Transverse colon (tissue), 4 donors: ENCODE measurements around the gene SESTD1. TPM values are rescaled to one million over a fixed set of nuclear protein-coding genes. Genes with fewer than 3 reads are reported as not detected.

Source experiments
- DNase-seq: peaks from one replicate; pipeline ENCODE4 v3.0.0-alpha.2; 2019
- H3K27ac ChIP-seq, 4 donors: fragments of 200-600 bp; sonication (generic); 2 replicates each; pipeline ENCODE4 v1.5.1; 2016 to 2018; ENCODE audit warnings: inconsistent platforms in 4 of 4
- H3K27me3 ChIP-seq: fragments of 200-600 bp; sonication (generic); 2 replicates; pipeline ENCODE4 v1.5.1; 2017; ENCODE audit warnings: inconsistent platforms
- H3K36me3 ChIP-seq, 4 donors: fragments of 200-600 bp; sonication (generic); 2 replicates each; pipeline ENCODE4 v1.5.1; 2017 to 2019; ENCODE audit warnings: inconsistent platforms in 4 of 4
- H3K4me1 ChIP-seq, 4 donors: fragments of 200-600 bp; sonication (generic); 2 replicates each; pipeline ENCODE4 v1.5.1; 2017 to 2020; ENCODE audit warnings: inconsistent platforms in 4 of 4
- H3K4me3 ChIP-seq, 4 donors: fragments of 200-600 bp; sonication (generic); 1 replicate in 1 of 4; 2 replicates in 3 of 4; pipeline versions ENCODE4 v1.5.1 to v1.6.1; 2017 to 2019; ENCODE audit warnings: inconsistent platforms in 4 of 4
- H3K9me3 ChIP-seq, 2 donors: fragments of 200-600 bp; sonication (generic); 2 replicates each; pipeline ENCODE4 v1.5.1; 2017 to 2019; ENCODE audit warnings: inconsistent platforms in 2 of 2
- EP300 ChIP-seq: sonication (generic); formaldehyde crosslinking; IDR thresholded peaks from one replicate; pipeline ENCODE4 v1.6.1; 2017; ENCODE audit warnings: antibody characterized with exemption, low read depth
- POLR2A ChIP-seq: fragments of 450-650 bp; IDR thresholded peaks from one replicate; pipeline ENCODE4 v1.6.1; 2016; ENCODE audit warnings: antibody characterized with exemption, mild to moderate bottlenecking, moderate library complexity
- POLR2AphosphoS5 ChIP-seq, 3 donors: sonication (generic); formaldehyde crosslinking; IDR thresholded peaks; one replicate each; pipeline ENCODE4 v1.6.1; 2016; ENCODE audit warnings: antibody characterized with exemption in 3 of 3
- WGBS, 2 donors: methylation state at CpG; one replicate each; pipeline ENCODE4 v1.1.5; 2018; ENCODE audit warnings: low coverage in 1 of 2; 5-methylcytosine and 5-hydroxymethylcytosine counted together
- in situ Hi-C, 4 donors: fragments of 200-750 bp; cut with MboI; loops; one replicate each; pipeline versions ENCODE4 v1.15.0 to v1.15.1; 2017; ENCODE audit warnings: low sequenced_read_pairs in 3 of 4, low pct_ligation_motif_present in 1 of 4, low pct_unique_long_range_greater_than_20kb in 1 of 4
- intact Hi-C: fragments of 100-400 bp; cut with DNase I; formaldehyde crosslinking; loops from one replicate; pipeline ENCODE4 v1.15.1; 2023; ENCODE audit warnings: low total_unique reads
- total RNA-seq, 4 donors: library from RNA; depleted of rRNA; stranded (reverse); fragments of >200 nt; gene quantifications; one replicate each; pipeline ENCODE4 v1.1.0, GENCODE V29; 2016
- TF ChIP-seq, protein P1 (sequence below), 5 experiments: fragments of 200-600 bp in 3 of 5; fragments of 450-650 bp in 2 of 5; sonication (generic) in 3 of 5; IDR thresholded peaks; 1 replicate in 2 of 5; 2 replicates in 3 of 5; pipeline ENCODE4 v1.5.1; 2016 to 2017; ENCODE audit warnings: antibody characterized with exemption in 5 of 5, inconsistent platforms in 3 of 5, mild to moderate bottlenecking in 2 of 5, moderate library complexity in 1 of 5

Gene SESTD1
- total RNA-seq, 4 donors from 2014 or later, result 12.6 to 44.1 (median 22.3) TPM

DNA sequence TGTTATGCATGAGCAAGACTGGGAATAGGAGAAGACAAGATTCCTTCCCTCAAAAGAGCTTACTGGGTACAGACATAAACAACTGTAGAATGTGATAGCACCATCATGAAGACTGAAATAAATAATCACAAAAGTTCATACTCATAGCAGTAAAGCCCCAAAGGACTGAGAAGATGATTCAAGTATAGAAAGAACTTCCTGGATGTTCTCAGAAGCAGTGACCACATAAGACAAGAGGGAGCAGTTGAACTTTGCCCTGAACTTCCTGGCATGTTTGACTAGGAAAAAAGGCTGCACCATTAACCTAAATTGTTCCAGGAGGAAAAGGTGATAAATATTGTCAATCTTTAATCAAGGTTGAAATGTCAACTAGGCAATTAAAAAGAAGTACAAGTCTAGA lies 156.9 kb downstream of the SESTD1 start:
- no peak overlapping the region for H3K4me3 ChIP-seq
- peaks cover 0 to 14% (median 0%) of the 10 kb centered on the region in 4 donors for H3K36me3 ChIP-seq
- no peaks in the 10 kb centered on the region for H3K27me3 ChIP-seq
- no peak for TF ChIP-seq POLR2AphosphoS5 (IDR thresholded peaks at IDR 0.05)
- no peak for TF ChIP-seq EP300
- DNase-seq, result no peak
- in situ Hi-C loops, result no loop called here
- H3K9me3 ChIP-seq, result no peaks in the 10 kb centered on the region
- H3K4me1 ChIP-seq, result peaks cover 0 to 30% (median 16%) of the 10 kb centered on the region in 4 donors
- H3K27ac ChIP-seq, result peak overlapping the region in 2 of 4 donors; percentile 7 to 43
- intact Hi-C loops, result no loop called here

DNA sequence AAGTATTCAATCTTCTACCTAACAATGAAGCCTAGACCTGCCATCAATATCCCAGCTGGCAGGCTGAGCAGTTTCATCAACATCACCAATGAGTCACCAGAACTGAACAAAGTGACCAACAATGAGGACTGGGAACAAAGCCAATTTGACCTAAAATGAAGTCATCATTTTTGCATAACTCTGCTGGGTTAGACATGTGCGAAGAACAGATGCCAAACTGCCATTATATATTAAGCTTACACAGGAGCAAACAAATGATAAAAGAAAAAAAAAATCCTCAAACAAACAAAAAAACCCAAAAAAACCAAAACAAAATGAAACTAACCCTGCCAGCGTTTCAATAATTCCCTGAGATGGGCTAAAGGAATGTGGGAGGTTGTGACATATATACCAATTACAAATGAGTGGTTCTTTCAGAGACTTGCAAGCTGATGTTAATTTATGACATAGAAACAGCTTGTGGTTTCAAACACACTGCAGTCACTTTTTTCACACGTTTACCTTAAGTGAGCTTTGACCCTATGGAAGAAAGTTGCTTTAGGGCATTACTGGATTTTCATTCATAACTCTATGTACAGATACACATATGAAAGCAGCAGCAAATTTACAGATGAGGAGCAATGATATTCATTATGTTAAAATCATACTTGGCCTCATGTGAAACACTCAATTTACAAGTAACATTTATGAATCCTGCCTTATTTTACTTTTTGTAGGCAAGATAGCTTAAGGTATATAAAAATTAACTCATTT lies 157.8 kb downstream of the SESTD1 start:
- intact Hi-C loops, result no loop called here
- H3K36me3 ChIP-seq, result peaks cover 0 to 8% (median 0%) of the 10 kb centered on the region in 4 donors
- in situ Hi-C loops, result no loop called here
- peaks cover 0 to 30% (median 16%) of the 10 kb centered on the region in 4 donors for H3K4me1 ChIP-seq
- no peaks in the 10 kb centered on the region for H3K27me3 ChIP-seq
- TF ChIP-seq POLR2AphosphoS5 (IDR thresholded peaks at IDR 0.05) (peak in 2 of 3 donors; percentile 40 to 47), POLR2A (no peak), EP300 (no peak)
- 28 to 31% methylated on average over 3 of the region's 3 CpGs for WGBS, 2 donors
- no peaks in the 10 kb centered on the region for H3K9me3 ChIP-seq
- peak overlapping the region in 3 of 4 donors; percentile 7 to 62 (median 43) for H3K27ac ChIP-seq
- DNase-seq, result no peak
- H3K4me3 ChIP-seq, result no peak overlapping the region

DNA sequence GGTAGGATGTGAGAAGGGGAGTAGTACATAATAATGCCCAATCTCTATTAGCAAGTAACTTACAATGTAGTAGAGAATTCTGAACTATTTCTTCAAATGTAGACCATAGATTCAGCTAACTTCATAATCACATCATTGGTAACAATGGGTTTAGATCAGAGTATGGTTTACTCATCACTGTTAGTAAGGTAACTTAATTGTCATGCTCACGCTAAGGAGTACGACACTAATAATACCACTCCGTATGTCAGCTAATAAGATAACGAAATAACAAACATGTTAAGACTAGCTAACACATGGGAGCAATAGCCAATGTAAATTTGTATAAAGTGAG lies 158.3 kb downstream of the SESTD1 start:
- no peaks in the 10 kb centered on the region for H3K27me3 ChIP-seq
- no peak overlapping the region for H3K4me3 ChIP-seq
- intact Hi-C loops (no loop called here), in situ Hi-C loops (no loop called here)
- DNase-seq, result no peak
- peak overlapping the region in 2 of 4 donors; percentile 43 to 62 for H3K27ac ChIP-seq
- TF ChIP-seq POLR2A (no peak), EP300 (no peak), POLR2AphosphoS5 (IDR thresholded peaks at IDR 0.05) (no peak)
- TF ChIP-seq, protein P1, sequence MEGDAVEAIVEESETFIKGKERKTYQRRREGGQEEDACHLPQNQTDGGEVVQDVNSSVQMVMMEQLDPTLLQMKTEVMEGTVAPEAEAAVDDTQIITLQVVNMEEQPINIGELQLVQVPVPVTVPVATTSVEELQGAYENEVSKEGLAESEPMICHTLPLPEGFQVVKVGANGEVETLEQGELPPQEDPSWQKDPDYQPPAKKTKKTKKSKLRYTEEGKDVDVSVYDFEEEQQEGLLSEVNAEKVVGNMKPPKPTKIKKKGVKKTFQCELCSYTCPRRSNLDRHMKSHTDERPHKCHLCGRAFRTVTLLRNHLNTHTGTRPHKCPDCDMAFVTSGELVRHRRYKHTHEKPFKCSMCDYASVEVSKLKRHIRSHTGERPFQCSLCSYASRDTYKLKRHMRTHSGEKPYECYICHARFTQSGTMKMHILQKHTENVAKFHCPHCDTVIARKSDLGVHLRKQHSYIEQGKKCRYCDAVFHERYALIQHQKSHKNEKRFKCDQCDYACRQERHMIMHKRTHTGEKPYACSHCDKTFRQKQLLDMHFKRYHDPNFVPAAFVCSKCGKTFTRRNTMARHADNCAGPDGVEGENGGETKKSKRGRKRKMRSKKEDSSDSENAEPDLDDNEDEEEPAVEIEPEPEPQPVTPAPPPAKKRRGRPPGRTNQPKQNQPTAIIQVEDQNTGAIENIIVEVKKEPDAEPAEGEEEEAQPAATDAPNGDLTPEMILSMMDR (IDR thresholded peaks at IDR 0.05), result no peak
- peaks cover 0 to 30% (median 16%) of the 10 kb centered on the region in 4 donors for H3K4me1 ChIP-seq
- no peaks in the 10 kb centered on the region for H3K9me3 ChIP-seq
- H3K36me3 ChIP-seq, result peaks cover 0 to 5% (median 0%) of the 10 kb centered on the region in 4 donors
- WGBS, 2 donors, result 66 to 100% methylated on average over 3 to 4 of the region's 4 CpGs

DNA sequence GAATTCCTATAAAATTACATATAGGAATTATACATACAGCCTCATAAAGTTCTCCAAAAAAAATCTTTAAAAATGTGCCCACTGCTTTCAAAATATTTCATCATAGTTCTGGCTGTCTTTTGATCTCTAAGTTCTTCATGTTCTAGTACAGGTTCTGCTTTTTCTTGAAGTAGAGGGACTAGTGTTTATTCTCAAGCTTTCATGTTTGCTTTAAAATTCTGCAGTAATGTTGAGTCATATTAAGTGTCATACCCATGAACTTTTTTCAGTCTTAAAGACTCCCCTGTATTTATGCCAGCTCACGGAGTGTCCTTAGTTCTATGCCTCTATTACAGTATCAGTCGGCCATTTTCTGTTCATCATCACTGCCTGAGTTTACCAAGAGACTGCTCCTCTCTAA lies 159.9 kb downstream of the SESTD1 start:
- Histone ChIP-seq H3K4me1 (peaks cover 0 to 30% (median 16%) of the 10 kb centered on the region in 4 donors), H3K36me3 (peaks cover 0 to 5% (median 0%) of the 10 kb centered on the region in 4 donors), H3K27me3 (no peaks in the 10 kb centered on the region), H3K4me3 (no peak overlapping the region), H3K27ac (peak overlapping the region; percentile 5 to 62 (median 41)), H3K9me3 (no peaks in the 10 kb centered on the region)
- 63 to 83% methylated on average over 1 to 2 of the region's 2 CpGs for WGBS, 2 donors
- DNase-seq, result no peak
- intact Hi-C loops (no loop called here), in situ Hi-C loops (no loop called here)
- peak in 2 of 3 donors; percentile 44 to 63 for TF ChIP-seq POLR2AphosphoS5 (IDR thresholded peaks at IDR 0.05)
- no peak for TF ChIP-seq POLR2A
- TF ChIP-seq, protein P1 (IDR thresholded peaks at IDR 0.05), result no peak
- TF ChIP-seq EP300, result peak; percentile 29

DNA sequence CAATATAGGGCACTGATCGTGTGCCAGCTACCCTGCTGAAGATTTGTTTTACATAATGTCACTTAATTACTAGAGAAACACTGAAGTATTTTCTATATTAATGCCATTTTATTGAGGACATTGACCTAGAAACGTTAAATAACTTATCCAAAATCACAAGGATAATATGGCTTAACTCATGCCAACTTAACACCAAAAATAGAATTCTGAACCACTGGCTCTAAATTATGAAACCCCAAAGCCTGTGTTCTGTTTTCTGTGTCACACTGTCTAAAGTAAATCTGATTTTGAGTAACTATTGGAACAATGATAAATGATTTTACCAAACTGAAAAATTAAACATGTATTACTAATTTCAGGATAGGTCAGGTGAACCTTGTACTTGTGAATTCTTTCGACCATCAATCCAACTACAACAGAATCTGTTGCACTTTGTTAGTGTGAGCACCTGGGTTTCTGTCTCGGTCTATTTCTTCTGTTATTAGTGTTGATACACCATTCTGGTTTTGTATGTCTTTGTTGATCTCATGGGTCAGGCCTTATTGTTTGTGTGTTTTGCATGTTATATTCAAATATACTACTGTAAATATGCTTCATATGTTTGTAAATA lies 166.4 kb downstream of the SESTD1 start:
- intact Hi-C loops, result no loop called here
- 74 to 75% methylated on average over 4 of the region's 4 CpGs for WGBS, 2 donors
- TF ChIP-seq POLR2AphosphoS5 (IDR thresholded peaks at IDR 0.05), result no peak
- TF ChIP-seq, protein P1 (IDR thresholded peaks at IDR 0.05), result no peak
- no peak for TF ChIP-seq EP300
- no peak for TF ChIP-seq POLR2A

More for the DNA sequence above, 166.4 kb downstream of the SESTD1 start:
- Histone ChIP-seq H3K27me3 (no peaks in the 10 kb centered on the region), H3K4me3 (no peak overlapping the region), H3K9me3 (no peaks in the 10 kb centered on the region), H3K4me1 (no peaks in the 10 kb centered on the region), H3K36me3 (no peaks in the 10 kb centered on the region), H3K27ac (no peak overlapping the region)
- DNase-seq, result no peak
- in situ Hi-C loops, result no loop called here
